Measurements from ENCODE around the gene CDKL4.
"Not testable (repeated sequence)": the region's sequence is repeated elsewhere in the genome, so short reads cannot be mapped to it uniquely, and the experiment has no call there.

CDKL4 gene

GRCh38 chr2:39243469-39244123, at the start of gene CDKL4:
Gene CDKL4, minus strand, starts transcription at chr2:39243970.
- DNase-seq (ENCODE audit: low spot score) = no peak

- no peak for DNase-seq (ENCODE audit: low spot score)
Measured at GRCh38 chr2:39290433-39290832, 46.7 kb upstream of the CDKL4 start.

GRCh38 chr2:39289609-39290008, 45.8 kb upstream of the CDKL4 start:
- no peak for DNase-seq (ENCODE audit: low spot score)

- no peak for DNase-seq (ENCODE audit: low spot score)
Measured at GRCh38 chr2:39283561-39283960, 39.8 kb upstream of the CDKL4 start.

GRCh38 chr2:39281391-39281790, 37.6 kb upstream of the CDKL4 start:
- DNase-seq (ENCODE audit: low spot score) = no peak

GRCh38 chr2:39275016-39275415, 31.2 kb upstream of the CDKL4 start:
- DNase-seq (ENCODE audit: low spot score) = no peak

GRCh38 chr2:39269941-39270340, 26.2 kb upstream of the CDKL4 start:
- DNase-seq (ENCODE audit: low spot score) = no peak

GRCh38 chr2:39266916-39267434, 23.2 kb upstream of the CDKL4 start:
- DNase-seq (ENCODE audit: low spot score) = no peak

GRCh38 chr2:39266139-39266805, 22.5 kb upstream of the CDKL4 start:
- DNase-seq (ENCODE audit: low spot score) = no peak

GRCh38 chr2:39265315-39265714, 21.5 kb upstream of the CDKL4 start:
- no peak for DNase-seq (ENCODE audit: low spot score)

GRCh38 chr2:39264733-39265132, 21.0 kb upstream of the CDKL4 start:
- DNase-seq (ENCODE audit: low spot score) = no peak

GRCh38 chr2:39260087-39260486, 16.3 kb upstream of the CDKL4 start:
- DNase-seq (ENCODE audit: low spot score) = no peak

- DNase-seq (ENCODE audit: low spot score) = no peak
Measured at GRCh38 chr2:39256040-39256439, 12.3 kb upstream of the CDKL4 start.

- DNase-seq (ENCODE audit: low spot score) = no peak
Measured at GRCh38 chr2:39252888-39253518, 9.2 kb upstream of the CDKL4 start.

- no peak for DNase-seq (ENCODE audit: low spot score)
Measured at GRCh38 chr2:39247512-39248043, 3.8 kb upstream of the CDKL4 start.

GRCh38 chr2:39246382-39246980, 2.7 kb upstream of the CDKL4 start:
- no peak for DNase-seq (ENCODE audit: low spot score)

GRCh38 chr2:39244963-39245625, 1.3 kb upstream of the CDKL4 start:
- not testable (repeated sequence) for DNase-seq (ENCODE audit: low spot score)

- DNase-seq (ENCODE audit: low spot score) = not testable (repeated sequence)
Measured at GRCh38 chr2:39244241-39244862, 582 bp upstream of the CDKL4 start.

- DNase-seq (ENCODE audit: low spot score) = no peak
Measured at GRCh38 chr2:39241588-39241987, 2.2 kb downstream of the CDKL4 start.

GRCh38 chr2:39240758-39241157, 3.0 kb downstream of the CDKL4 start:
- DNase-seq (ENCODE audit: low spot score) = no peak

GRCh38 chr2:39234754-39235153, 9.0 kb downstream of the CDKL4 start:
- DNase-seq (ENCODE audit: low spot score) = no peak

All from D341Med (cell line).